Measurements from ENCODE around the gene TSPAN31. TPM values are rescaled to one million over a fixed set of nuclear protein-coding genes. Genes with fewer than 3 reads are reported as not detected.

Gene TSPAN31
- total and polyA plus RNA-seq, 2 experiments from 2014 or later = 15.5 to 15.6 TPM

- TF ChIP-seq ZNF462 (CRISPR knock-in tag; IDR thresholded peaks at IDR 0.05) = no peak
- TF ChIP-seq EZH2phosphoT487 (IDR thresholded peaks at IDR 0.05; ENCODE audit: unreplicated experiment) = no peak
- no peak for TF ChIP-seq POLR2AphosphoS5 (IDR thresholded peaks at IDR 0.05; ENCODE audit: low read depth)
Observed at GRCh38 chr12:57729321-57729844, 15.5 kb upstream of the TSPAN31 start (continued).

- H4K20me1 ChIP-seq (replicated peaks; ENCODE audit: insufficient read depth) = no peaks in the 10 kb centered on the region; the same call in 1 of the 2 replicates
- H2AFZ ChIP-seq = no peak overlapping the region
- no peak overlapping the region for H3K4me2 ChIP-seq
- H3K9me3 Mint-ChIP-seq = no peaks in the 10 kb centered on the region; the same call in 2 of the 3 replicates
- DNase-seq (ENCODE audit: low spot score) = no peak
- ATAC-seq = no peak
- peaks cover 2% of the 10 kb centered on the region; the same call in 1 of the 2 replicates for H3K4me1 ChIP-seq (ENCODE audit: insufficient read depth)
- no peaks in the 10 kb centered on the region; the same call in 2 of the 3 replicates for H3K36me3 Mint-ChIP-seq (ENCODE audit: low read depth)
- peaks cover 19% of the 10 kb centered on the region for H3K4me1 Mint-ChIP-seq
- no peak overlapping the region for H3K4me3 Mint-ChIP-seq
- peaks cover 97% of the 10 kb centered on the region for H3K27me3 Mint-ChIP-seq (ENCODE audit: insufficient read depth, low read depth, poor library complexity)
- no peaks in the 10 kb centered on the region for H3K79me2 ChIP-seq (replicated peaks; ENCODE audit: insufficient read depth)
- no peaks in the 10 kb centered on the region for H3F3A ChIP-seq (replicated peaks; ENCODE audit: low read depth)
- H3K27ac Mint-ChIP-seq = no peak overlapping the region
- no peak overlapping the region for H3K4me3 ChIP-seq
- H3K27me3 ChIP-seq (ENCODE audit: insufficient read depth) = peaks cover 99% of the 10 kb centered on the region
- H3K9me2 ChIP-seq (ENCODE audit: insufficient read depth) = no peaks in the 10 kb centered on the region
- H3K27ac ChIP-seq (ENCODE audit: low read depth) = no peak overlapping the region
- H3K36me3 ChIP-seq (ENCODE audit: insufficient read depth) = no peaks in the 10 kb centered on the region
- TF ChIP-seq EZH2phosphoT487 (IDR thresholded peaks at IDR 0.05; ENCODE audit: unreplicated experiment) = no peak
- no peak for TF ChIP-seq STAT1 (IDR thresholded peaks at IDR 0.05; ENCODE audit: unreplicated experiment)
- TF ChIP-seq REST (IDR thresholded peaks at IDR 0.05; ENCODE audit: unreplicated experiment) = no peak
Observed at GRCh38 chr12:57730336-57731067, 14.3 kb upstream of the TSPAN31 start.

All from GM23338 (cell line).